Measurements from ENCODE around the gene CYB5R4. TPM values are rescaled to one million over a fixed set of nuclear protein-coding genes. Genes with fewer than 3 reads are reported as not detected.

Gene CYB5R4
- total RNA-seq, 1 experiment from 2014 or later, result 17.5 TPM

DNA sequence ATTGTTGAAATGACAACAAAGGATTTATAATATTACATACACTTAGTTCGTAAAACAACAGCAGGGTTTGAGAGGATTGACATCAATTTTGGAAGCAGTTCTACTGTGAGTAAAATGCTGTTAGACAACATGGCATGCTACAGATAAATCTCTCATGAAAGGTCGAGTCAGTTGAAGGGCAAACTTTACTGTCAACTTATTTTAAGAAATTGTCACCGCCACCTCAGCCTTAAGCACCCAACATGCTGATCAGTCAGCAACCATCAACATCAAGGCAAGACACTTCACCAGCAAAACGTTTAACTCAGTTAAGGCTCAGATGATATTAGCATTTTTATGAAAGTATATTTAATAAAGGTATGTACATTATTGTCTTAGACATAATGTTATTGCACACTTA, 31.0 kb downstream of the CYB5R4 start:
- Histone ChIP-seq H3K23ac (ENCODE audit: insufficient read length, low read depth, low read length) (no peak overlapping the region), H2AK5ac (ENCODE audit: insufficient read length, low read length) (no peak overlapping the region), H3K14ac (ENCODE audit: insufficient read depth, low read length) (no peak overlapping the region), H3K4ac (ENCODE audit: low read depth, low read length) (no peak overlapping the region), H3K9ac (ENCODE audit: extremely low read depth, insufficient read length, low read length) (no peak overlapping the region), H3K56ac (ENCODE audit: insufficient read length, low read depth, low read length) (no peak overlapping the region), H2BK15ac (ENCODE audit: low read depth, low read length) (no peak overlapping the region), H4K20me1 (ENCODE audit: control insufficient read depth, insufficient read depth, insufficient read length) (no peaks in the 10 kb centered on the region), H3K79me2 (ENCODE audit: insufficient read depth, low read length) (no peaks in the 10 kb centered on the region), H2BK5ac (ENCODE audit: insufficient read length, low read length) (no peak overlapping the region), H3K4me1 (ENCODE audit: insufficient read depth, low read length) (no peaks in the 10 kb centered on the region), H3T11ph (ENCODE audit: low read length) (no peak overlapping the region), H2BK120ac (ENCODE audit: low read depth, low read length, poor library complexity, severe bottlenecking) (no peak overlapping the region), H3K27me3 (ENCODE audit: insufficient read depth, low read length) (no peaks in the 10 kb centered on the region), H3K4me2 (ENCODE audit: insufficient read depth, insufficient read length, low read length) (no peak overlapping the region), H3K18ac (ENCODE audit: insufficient read length, low read depth, low read length) (no peak overlapping the region), H3K9me3 (ENCODE audit: control insufficient read depth, low read depth, low read length) (no peaks in the 10 kb centered on the region), H4K8ac (replicated peaks; ENCODE audit: insufficient read length, low read depth, low read length) (no peak overlapping the region), H3K23me2 (ENCODE audit: insufficient read length, low read depth, low read length, poor library complexity, severe bottlenecking) (no peaks in the 10 kb centered on the region), H4K5ac (ENCODE audit: insufficient read length, low read depth, low read length) (no peak overlapping the region), H3K79me1 (ENCODE audit: insufficient read depth, low read depth, low read length, poor library complexity, severe bottlenecking) (no peaks in the 10 kb centered on the region), H2BK12ac (ENCODE audit: insufficient read length, low read depth, low read length) (no peak overlapping the region), H3K27ac (ENCODE audit: insufficient read length, low read depth, low read length) (no peak overlapping the region), H4K91ac (ENCODE audit: insufficient read length, low read depth, low read length) (no peak overlapping the region), H2AFZ (ENCODE audit: low read length) (no peak overlapping the region), H2BK20ac (ENCODE audit: low read depth, low read length, poor library complexity, severe bottlenecking) (no peak overlapping the region)
- Mint-ChIP-seq H3K27me3 (ENCODE audit: low read depth) (no peaks in the 10 kb centered on the region), H3K36me3 (ENCODE audit: insufficient read depth in 1 of 3, low read depth in 3 of 3) (peaks cover 0 to 6% (median 0%) of the 10 kb centered on the region in 3 experiments; a peak in 2 of 7 replicates), H3K4me3 (no peak overlapping the region), H3K27ac (no peak overlapping the region), H3K9me3 (no peaks in the 10 kb centered on the region), H3K4me1 (peaks cover 12% of the 10 kb centered on the region in 2 experiments)
- TF ChIP-seq CTCF (conservative IDR thresholded peaks at IDR 0.05), result no peak
- no CpG with 5 or more reads among the region's 4 CpGs for WGBS (ENCODE audit: extremely low coverage, insufficient read length, low lambda C conversion rate)
- DNase-seq, result no peak

Measured in H9 (cell line).